Measurements from ENCODE around the gene CECR2. TPM values are rescaled to one million over a fixed set of nuclear protein-coding genes. Genes with fewer than 3 reads are reported as not detected.

CECR2 gene
- total RNA-seq, 1 donor from 2014 or later, result 0.24 TPM

DNA sequence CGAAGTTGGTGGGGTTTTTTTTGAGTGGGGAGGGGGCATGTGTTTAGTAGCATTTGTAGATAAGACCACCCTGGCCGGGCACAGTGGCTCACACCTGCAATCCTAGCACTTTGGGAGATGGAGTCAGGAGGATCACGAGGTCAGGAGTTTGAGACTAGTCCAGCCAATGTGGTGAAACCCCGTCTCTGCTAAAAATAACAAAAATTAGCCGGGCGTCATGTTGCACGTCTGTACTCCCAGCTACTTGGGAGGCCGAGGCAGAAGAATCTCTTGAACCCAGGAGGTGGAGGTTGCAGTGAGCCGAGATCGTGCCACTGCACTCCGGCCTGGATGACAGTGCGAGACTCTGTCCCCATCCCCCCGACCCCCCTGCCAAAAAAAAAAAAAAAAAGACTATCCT, 34.6 kb downstream of the CECR2 start:
- Mint-ChIP-seq H3K4me3 (ENCODE audit: unreplicated experiment) (no peak overlapping the region), H3K4me1 (ENCODE audit: unreplicated experiment) (no peaks in the 10 kb centered on the region), H3K36me3 (ENCODE audit: unreplicated experiment) (no peaks in the 10 kb centered on the region), H3K27me3 (ENCODE audit: unreplicated experiment) (no peaks in the 10 kb centered on the region), H3K27ac (ENCODE audit: unreplicated experiment) (no peak overlapping the region), H3K9me3 (ENCODE audit: unreplicated experiment) (no peaks in the 10 kb centered on the region)
- no peak for DNase-seq (ENCODE audit: extremely low spot score, unreplicated experiment)
- TF ChIP-seq, protein P1, sequence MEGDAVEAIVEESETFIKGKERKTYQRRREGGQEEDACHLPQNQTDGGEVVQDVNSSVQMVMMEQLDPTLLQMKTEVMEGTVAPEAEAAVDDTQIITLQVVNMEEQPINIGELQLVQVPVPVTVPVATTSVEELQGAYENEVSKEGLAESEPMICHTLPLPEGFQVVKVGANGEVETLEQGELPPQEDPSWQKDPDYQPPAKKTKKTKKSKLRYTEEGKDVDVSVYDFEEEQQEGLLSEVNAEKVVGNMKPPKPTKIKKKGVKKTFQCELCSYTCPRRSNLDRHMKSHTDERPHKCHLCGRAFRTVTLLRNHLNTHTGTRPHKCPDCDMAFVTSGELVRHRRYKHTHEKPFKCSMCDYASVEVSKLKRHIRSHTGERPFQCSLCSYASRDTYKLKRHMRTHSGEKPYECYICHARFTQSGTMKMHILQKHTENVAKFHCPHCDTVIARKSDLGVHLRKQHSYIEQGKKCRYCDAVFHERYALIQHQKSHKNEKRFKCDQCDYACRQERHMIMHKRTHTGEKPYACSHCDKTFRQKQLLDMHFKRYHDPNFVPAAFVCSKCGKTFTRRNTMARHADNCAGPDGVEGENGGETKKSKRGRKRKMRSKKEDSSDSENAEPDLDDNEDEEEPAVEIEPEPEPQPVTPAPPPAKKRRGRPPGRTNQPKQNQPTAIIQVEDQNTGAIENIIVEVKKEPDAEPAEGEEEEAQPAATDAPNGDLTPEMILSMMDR (IDR thresholded peaks at IDR 0.05), result no peak

DNA sequence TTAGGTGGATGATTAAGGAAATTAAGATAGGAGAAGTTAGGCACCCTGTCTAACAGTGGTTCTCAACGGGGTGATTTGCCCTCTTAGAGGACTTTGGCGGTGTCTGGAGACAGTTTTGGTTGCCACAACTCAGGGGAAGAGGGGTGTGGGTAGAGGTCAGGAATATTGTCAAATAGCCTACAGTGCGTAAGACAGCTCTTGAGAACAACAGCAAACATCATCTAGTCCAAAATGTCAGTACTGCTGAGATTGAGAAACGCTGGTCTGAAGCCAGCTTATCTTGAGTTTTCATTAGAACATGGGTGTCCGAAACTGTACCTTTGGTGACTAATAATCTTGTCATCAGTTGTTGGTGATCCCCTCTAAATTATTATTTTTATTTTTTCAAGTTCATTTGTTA, 38.4 kb downstream of the CECR2 start:
- H3K27me3 Mint-ChIP-seq (ENCODE audit: unreplicated experiment), result no peaks in the 10 kb centered on the region
- no peak overlapping the region for H3K4me3 Mint-ChIP-seq (ENCODE audit: unreplicated experiment)
- DNase-seq (ENCODE audit: extremely low spot score, unreplicated experiment), result no peak
- no peak overlapping the region for H3K27ac Mint-ChIP-seq (ENCODE audit: unreplicated experiment)
- no peaks in the 10 kb centered on the region for H3K36me3 Mint-ChIP-seq (ENCODE audit: unreplicated experiment)
- H3K9me3 Mint-ChIP-seq (ENCODE audit: unreplicated experiment), result no peaks in the 10 kb centered on the region
- TF ChIP-seq, protein P1 (IDR thresholded peaks at IDR 0.05), result no peak
- H3K4me1 Mint-ChIP-seq (ENCODE audit: unreplicated experiment), result no peaks in the 10 kb centered on the region

DNA sequence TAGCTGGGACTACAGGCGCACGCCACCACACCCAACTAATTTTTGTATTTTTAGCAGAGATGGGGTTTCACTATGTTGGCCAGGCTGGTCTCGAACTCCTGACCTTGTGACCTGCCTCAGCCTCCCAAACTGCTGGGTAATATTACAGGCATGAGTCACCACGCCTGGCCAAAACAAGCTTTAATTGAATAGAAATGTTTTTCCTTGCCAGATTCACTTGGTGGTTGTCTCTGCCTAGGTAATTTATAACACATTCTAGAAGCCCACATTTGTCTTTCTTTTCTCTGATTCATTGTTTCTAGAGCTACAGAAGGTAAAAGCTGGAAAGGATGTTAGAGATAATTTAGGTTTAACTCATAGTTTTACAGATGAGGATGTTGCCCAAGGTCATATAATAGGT, 41.3 kb downstream of the CECR2 start:
- Mint-ChIP-seq H3K9me3 (ENCODE audit: unreplicated experiment) (no peaks in the 10 kb centered on the region), H3K4me3 (ENCODE audit: unreplicated experiment) (no peak overlapping the region), H3K36me3 (ENCODE audit: unreplicated experiment) (no peaks in the 10 kb centered on the region), H3K27ac (ENCODE audit: unreplicated experiment) (no peak overlapping the region), H3K4me1 (ENCODE audit: unreplicated experiment) (no peaks in the 10 kb centered on the region), H3K27me3 (ENCODE audit: unreplicated experiment) (no peaks in the 10 kb centered on the region)
- TF ChIP-seq, protein P1 (IDR thresholded peaks at IDR 0.05), result no peak
- DNase-seq (ENCODE audit: extremely low spot score, unreplicated experiment), result no peak

DNA sequence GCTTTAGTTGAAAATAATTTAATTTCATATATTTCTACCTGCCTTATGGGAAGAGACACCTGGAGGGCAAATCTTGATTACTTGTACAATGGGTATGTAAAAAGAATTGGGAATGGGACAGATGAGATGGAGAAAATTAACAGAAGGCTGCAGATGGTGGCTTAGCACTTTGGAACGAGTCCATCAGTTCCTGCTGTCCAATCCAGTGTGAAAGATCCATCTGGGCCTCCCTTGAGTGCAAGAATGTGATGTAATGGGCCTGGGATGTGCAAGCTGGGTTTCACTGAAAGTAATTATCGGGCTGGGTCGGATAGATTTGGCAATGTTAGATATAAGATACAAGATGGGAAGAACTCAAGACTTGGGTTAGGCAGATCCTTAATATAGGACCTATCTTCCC, 42.0 kb downstream of the CECR2 start:
- Mint-ChIP-seq H3K9me3 (ENCODE audit: unreplicated experiment) (no peaks in the 10 kb centered on the region), H3K4me1 (ENCODE audit: unreplicated experiment) (no peaks in the 10 kb centered on the region), H3K27me3 (ENCODE audit: unreplicated experiment) (no peaks in the 10 kb centered on the region), H3K36me3 (ENCODE audit: unreplicated experiment) (no peaks in the 10 kb centered on the region), H3K27ac (ENCODE audit: unreplicated experiment) (no peak overlapping the region), H3K4me3 (ENCODE audit: unreplicated experiment) (no peak overlapping the region)
- TF ChIP-seq, protein P1 (IDR thresholded peaks at IDR 0.05), result no peak
- DNase-seq (ENCODE audit: extremely low spot score, unreplicated experiment), result no peak

DNA sequence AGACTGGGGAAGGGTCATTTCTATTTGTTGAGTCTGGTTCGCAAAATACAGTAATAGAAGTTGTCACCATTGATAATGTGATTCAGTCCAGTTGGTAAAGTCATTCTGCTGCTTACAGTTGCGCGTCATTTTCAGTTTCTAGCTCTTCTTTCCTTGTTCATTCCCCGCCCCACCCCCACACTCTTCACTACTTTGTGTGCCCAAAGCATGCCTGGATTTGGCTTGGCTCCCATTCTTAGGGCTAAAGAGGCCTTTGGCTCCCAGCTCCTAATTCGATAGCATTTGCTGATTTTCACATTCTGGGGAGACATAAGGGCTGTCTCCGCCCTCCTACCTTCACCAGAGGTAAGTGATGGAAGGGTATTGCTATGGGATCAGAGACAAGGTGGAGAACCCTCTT, 43.0 kb downstream of the CECR2 start:
- Mint-ChIP-seq H3K4me1 (ENCODE audit: unreplicated experiment) (no peaks in the 10 kb centered on the region), H3K27ac (ENCODE audit: unreplicated experiment) (no peak overlapping the region), H3K9me3 (ENCODE audit: unreplicated experiment) (no peaks in the 10 kb centered on the region), H3K27me3 (ENCODE audit: unreplicated experiment) (no peaks in the 10 kb centered on the region), H3K36me3 (ENCODE audit: unreplicated experiment) (no peaks in the 10 kb centered on the region), H3K4me3 (ENCODE audit: unreplicated experiment) (no peak overlapping the region)
- DNase-seq (ENCODE audit: extremely low spot score, unreplicated experiment), result no peak
- TF ChIP-seq, protein P1 (IDR thresholded peaks at IDR 0.05), result no peak
